ENCODE data around the gene GNB1.
"Not testable (repeated sequence)": the region's sequence is repeated elsewhere in the genome, so short reads cannot be mapped to it uniquely, and the experiment has no call there.

GNB1 gene

DNA sequence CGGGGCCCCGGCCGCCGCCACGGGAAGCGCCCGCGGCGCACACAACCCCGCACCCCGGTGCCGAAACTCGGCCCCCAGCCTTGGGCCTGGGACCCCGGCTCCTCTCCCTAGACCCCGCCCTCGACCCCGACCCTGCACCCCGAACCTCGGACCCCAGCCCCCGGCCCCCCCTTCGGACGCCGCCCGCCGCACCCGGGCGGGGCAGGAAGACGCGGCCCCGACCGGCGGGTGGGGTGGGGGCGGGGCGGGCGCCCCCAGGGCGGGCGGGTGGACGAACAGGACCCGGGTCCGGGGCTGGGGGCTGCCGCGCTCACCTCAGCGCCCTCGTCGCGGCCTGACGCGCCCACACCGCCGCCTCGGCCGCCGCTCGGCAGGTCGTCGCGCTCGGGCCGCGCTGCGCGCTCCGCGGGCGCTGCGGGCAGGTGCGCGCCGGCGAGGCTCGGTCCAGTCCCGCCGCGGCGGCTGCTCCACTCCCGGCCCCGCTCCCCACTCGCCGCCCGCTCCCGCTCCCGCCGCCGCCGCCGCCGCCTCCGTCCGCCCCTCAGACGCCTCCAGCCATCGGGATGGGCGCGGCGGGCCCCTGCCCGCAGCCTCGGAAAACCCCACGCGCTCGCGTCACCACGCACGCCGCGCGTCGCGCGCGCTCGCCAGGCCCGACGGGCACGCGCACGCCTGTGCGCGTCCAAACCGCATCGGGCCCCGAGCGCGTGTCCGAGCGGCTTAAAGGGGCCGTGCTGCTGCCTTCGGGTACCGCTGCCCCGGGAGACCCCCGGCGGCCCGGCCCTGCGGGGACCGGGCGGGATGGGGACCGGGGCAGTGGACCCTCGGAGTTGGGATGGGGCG is at the start of gene GNB1:
Gene GNB1, minus strand, starts transcription at position 582 of the 843 bp plus-strand sequence. CDS start 65,634 bp downstream, outside the sequence.
- peak; percentile 89 for DNase-seq

- no peak for DNase-seq
Observed at GRCh38 chr1:1940123-1940425, 49.2 kb upstream of the GNB1 start.

- DNase-seq: no peak
Observed at GRCh38 chr1:1939296-1940122, 48.6 kb upstream of the GNB1 start.

DNA sequence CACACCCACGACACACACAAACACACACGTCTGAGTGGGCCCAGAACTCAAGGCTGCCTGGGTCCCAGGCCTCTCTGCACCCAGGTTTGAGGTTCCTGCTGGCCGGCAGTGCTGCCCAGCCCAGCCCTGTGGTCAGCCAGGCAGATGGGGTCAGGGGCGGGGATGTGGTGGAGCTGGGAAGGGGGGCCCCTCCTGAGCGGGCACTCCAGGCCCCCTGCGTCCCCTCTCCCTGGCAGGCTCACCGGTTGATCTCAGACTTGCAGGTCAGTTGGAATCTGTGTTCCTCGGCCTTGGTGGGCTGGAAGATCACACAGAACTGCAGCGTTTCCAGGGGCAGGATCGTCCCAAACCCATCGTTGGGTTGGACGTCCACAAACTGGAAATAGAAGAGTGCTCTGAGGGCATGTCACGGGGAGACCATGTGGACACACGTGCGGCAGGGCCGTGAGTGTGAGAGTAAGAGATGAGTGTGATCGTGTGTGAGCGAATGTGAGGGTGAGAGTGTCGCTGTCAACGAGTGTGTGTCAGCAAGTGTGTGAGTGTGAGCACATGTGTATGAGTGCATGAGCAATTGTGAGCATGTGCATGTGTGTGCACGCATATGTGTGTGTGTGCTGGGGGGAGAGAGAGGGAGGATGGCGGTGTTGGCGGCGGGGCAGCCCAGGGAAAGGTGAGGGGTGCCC is 47.9 kb upstream of the GNB1 start:
- DNase-seq: no peak

- DNase-seq: no peak
Observed at GRCh38 chr1:1938276-1938573, 47.3 kb upstream of the GNB1 start.

- DNase-seq: no peak
Observed at GRCh38 chr1:1937549-1938275, 46.8 kb upstream of the GNB1 start.

DNA sequence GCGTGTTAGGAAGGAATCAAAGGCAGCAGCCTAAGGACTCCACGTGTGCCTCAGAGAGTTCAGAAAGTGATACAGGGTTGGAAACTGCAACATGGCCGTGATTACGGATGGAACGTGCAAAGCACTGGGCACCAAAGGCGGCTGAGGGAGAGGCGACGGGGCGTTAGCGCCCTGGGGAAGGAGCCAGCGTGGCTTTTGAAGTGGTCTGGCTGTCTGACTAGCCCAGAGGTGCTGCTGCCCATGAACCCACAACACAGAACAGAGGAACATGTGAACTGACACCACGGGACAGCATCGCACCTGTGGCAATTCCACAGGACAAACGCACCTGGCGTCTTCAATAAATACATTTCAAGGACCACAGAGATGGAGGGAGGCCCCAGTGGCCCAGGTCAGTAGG is 46.2 kb upstream of the GNB1 start:
- peak; percentile 13 for DNase-seq

GRCh38 chr1:1934848-1935247 is 44.0 kb upstream of the GNB1 start:
- not testable (repeated sequence) for DNase-seq

DNA sequence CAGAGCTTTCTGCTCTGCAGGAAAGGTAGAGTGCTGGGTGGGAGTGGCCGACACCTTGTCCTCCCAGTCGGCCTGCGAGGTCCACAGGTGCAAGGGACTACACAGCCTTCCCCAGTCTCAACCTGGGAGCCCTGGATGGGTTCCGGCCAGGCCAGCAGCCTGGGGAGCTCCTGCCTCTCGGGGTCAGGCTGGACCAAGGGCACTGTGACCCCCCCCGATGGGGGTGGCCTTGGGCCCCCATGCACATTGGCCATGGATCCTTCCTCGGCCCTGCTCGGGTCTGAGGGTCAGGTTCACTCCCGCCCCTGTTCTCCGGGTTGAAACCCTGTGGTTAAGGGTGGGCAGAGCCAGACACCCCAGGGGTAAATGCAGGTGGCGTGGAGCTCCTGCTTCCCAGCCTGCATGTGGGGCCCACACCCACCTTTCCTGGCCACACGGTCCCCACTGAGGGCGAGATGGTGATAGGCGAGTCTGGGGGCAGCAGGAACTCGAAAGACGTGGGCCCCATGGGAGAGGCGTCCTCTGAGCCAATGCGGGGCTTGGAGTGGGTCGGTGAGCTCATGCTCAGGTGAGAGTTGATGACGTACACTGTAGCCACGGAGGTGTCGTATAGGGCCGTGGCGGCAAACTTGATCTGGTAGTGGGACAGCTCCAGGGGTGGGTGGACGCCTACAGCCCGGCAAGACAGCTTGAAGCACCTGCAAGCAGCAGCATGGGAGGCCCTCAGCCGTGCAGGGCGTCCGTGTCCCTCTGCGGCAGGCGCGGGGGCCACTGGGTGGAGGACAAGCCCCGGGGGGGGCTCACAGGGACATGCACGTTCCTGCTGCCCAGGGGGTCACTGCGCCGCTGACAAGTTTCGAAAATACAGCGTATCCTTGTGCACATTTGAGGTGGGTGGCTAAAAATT is 39.0 kb upstream of the GNB1 start:
- DNase-seq: peak; percentile 10

DNA sequence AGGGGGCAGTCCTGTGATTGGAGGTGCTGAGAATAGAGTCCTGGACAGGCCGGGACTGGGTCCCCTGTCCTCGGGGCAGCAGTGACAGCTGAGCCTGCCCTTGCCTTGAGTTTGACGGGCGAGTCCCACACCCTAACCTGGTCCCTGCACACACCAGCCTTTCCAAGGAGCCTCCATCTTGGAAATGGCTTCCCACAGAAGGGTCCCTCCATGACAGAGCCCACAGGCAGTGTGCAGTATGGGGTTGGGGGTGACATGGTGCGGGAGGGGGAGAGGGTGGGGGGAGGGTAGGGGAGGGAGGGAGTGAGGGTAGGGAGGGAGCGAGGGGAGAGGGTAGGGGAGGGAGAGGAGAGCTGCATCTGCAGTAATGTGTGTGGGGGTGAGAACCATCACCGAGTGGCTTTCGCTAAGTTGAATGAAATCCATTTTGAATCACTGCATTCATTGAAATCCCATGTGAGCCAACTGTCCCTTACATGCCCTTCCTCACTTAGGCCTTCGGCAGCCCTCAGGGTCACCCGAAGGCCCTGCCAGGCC is 38.3 kb upstream of the GNB1 start:
- DNase-seq: no peak

- DNase-seq: peak; percentile 16
Observed at GRCh38 chr1:1928231-1929101, 37.6 kb upstream of the GNB1 start.

DNA sequence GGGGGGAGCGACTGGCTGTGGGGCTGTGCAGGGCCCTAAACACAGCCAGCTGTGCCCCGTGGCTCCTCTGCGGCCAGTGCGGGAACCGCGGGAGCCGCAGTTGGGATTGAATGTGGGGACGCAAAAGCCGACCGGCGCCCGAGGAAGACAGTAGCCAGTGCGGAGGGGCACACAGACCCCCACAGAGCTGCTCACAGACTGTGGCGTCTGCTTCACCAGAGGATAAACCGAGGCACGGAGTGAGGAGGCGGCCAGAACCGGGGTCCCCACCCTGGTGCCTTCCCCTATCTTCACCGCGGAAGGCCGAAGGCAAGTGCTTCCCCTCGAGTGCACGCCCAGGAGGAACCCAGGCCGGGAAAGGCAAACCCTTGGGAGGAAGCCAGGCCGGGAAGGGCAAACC is 36.9 kb upstream of the GNB1 start:
- DNase-seq: no peak

- DNase-seq: no peak
Observed at GRCh38 chr1:1926886-1927660, 36.2 kb upstream of the GNB1 start.

- DNase-seq: no peak
Observed at GRCh38 chr1:1926346-1926811, 35.5 kb upstream of the GNB1 start.

GRCh38 chr1:1925437-1926345 is 34.8 kb upstream of the GNB1 start:
- DNase-seq: no peak

GRCh38 chr1:1924849-1925248 is 34.0 kb upstream of the GNB1 start:
- DNase-seq: no peak

- DNase-seq: no peak
Observed at GRCh38 chr1:1924386-1924785, 33.5 kb upstream of the GNB1 start.

GRCh38 chr1:1922956-1923833 is 32.3 kb upstream of the GNB1 start:
- DNase-seq: no peak
